ENCODE measurements around the gene GALP.
A peak's percentile ranks its signal among the peaks of the same experiment; 100 is the strongest.
"Not testable (repeated sequence)": the region's sequence is repeated elsewhere in the genome, so short reads cannot be mapped to it uniquely, and the experiment has no call there.

The GALP gene

GRCh38 chr19:56148955-56149655 lies 26.7 kb upstream of the GALP start:
- not testable (repeated sequence) for FAIRE-seq

- FAIRE-seq, result no peak
These were observed 26.2 kb upstream of the GALP start for GRCh38 chr19:56149656-56150038.

- no peak for FAIRE-seq
These were observed 25.4 kb upstream of the GALP start for GRCh38 chr19:56150358-56150757.

GRCh38 chr19:56152644-56153043 lies 23.2 kb upstream of the GALP start:
- no peak for FAIRE-seq

GRCh38 chr19:56153507-56153906 lies 22.3 kb upstream of the GALP start:
- FAIRE-seq, result no peak

- FAIRE-seq, result no peak
These were observed 20.6 kb upstream of the GALP start for GRCh38 chr19:56155124-56155687.

- no peak for FAIRE-seq
These were observed 19.0 kb upstream of the GALP start for GRCh38 chr19:56156768-56157167.

- no peak for FAIRE-seq
These were observed 17.5 kb upstream of the GALP start for GRCh38 chr19:56158170-56158757.

GRCh38 chr19:56159009-56159559 lies 16.7 kb upstream of the GALP start:
- FAIRE-seq, result no peak

GRCh38 chr19:56159622-56160271 lies 16.1 kb upstream of the GALP start:
- no peak for FAIRE-seq

- FAIRE-seq, result no peak
These were observed 14.3 kb upstream of the GALP start for GRCh38 chr19:56161534-56161933.

GRCh38 chr19:56162258-56162657 lies 13.6 kb upstream of the GALP start:
- FAIRE-seq, result no peak

- FAIRE-seq, result no peak
These were observed 12.7 kb upstream of the GALP start for GRCh38 chr19:56163097-56163496.

- no peak for FAIRE-seq
These were observed 8.7 kb upstream of the GALP start for GRCh38 chr19:56167064-56167578.

- peak; percentile 33 for FAIRE-seq
These were observed 5.5 kb upstream of the GALP start for GRCh38 chr19:56170261-56170660.

GRCh38 chr19:56174086-56174485 lies 1.7 kb upstream of the GALP start:
- FAIRE-seq, result no peak

- no peak for FAIRE-seq
These were observed 1.3 kb upstream of the GALP start for GRCh38 chr19:56174550-56174949.

- FAIRE-seq, result not testable (repeated sequence)
These were observed 502 bp downstream of the GALP start for GRCh38 chr19:56176310-56176709.

GRCh38 chr19:56176881-56177280 lies 1.1 kb downstream of the GALP start:
- no peak for FAIRE-seq

GRCh38 chr19:56177564-56178243 lies 1.9 kb downstream of the GALP start:
- no peak for FAIRE-seq

GRCh38 chr19:56189785-56190184 lies 14.0 kb downstream of the GALP start:
- FAIRE-seq, result no peak

- no peak for FAIRE-seq
These were observed 15.3 kb downstream of the GALP start for GRCh38 chr19:56191115-56191514.

- FAIRE-seq, result no peak
These were observed 15.9 kb downstream of the GALP start for GRCh38 chr19:56191711-56192110.

Measured in islet of Langerhans (tissue), 1 donor.